Measurements from ENCODE around the gene SH3RF3.
A peak's percentile ranks its signal among the peaks of the same experiment; 100 is the strongest.

SH3RF3 gene

GRCh38 chr2:109203246-109204011 lies 74.4 kb downstream of the SH3RF3 start:
- DNase-seq (ENCODE audit: low spot score), result no peak

- DNase-seq (ENCODE audit: low spot score), result no peak
Measured at GRCh38 chr2:109204412-109204811, 75.4 kb downstream of the SH3RF3 start.

DNA sequence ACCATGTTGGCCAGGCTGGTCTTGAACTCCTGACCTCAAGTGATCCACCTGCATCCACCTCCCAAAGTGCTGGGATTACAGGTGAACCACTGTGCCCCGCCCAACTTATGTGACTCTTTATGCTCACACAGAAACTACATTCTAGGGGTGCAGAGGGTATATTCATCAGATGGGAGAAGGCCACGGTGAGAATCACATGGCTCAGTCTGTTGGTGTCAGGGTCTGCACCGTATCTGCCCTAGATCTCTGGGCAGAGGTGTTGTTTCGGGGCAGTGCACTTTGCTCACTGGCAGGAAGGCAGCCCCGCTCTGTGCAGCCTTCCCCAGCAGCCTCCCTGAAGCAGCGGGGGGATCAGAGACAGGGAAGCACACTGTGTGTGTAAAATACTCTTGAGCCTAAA lies 76.4 kb downstream of the SH3RF3 start:
- DNase-seq (ENCODE audit: low spot score), result no peak

DNA sequence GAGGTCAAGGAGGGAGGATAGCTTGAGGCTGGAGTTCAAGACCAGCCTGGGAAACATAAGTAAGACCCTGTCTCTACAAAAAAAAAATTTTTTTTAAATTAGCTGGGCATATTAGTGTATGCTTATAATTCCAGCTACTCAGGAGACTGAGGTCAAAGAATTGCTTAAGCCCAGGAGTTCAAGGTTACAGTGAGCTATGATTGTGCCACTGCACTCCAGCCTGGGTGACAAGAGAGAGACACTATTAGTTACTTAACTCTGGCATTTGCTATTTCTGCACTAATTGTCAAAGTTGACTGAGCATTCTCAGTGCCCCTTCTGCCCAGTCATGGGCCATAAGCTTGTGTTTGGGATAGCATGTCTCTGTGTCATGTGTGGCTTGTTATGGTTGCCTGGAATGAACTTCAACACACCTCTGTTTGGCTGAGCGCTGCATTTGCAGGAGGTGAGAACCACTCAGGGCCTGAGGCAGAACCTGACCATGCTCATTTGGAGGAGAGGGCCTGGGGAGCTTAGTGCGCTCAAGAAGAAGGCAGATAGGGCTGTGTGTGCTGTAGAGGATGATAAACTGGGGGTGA lies 77.7 kb downstream of the SH3RF3 start:
- DNase-seq (ENCODE audit: low spot score), result no peak

- DNase-seq (ENCODE audit: low spot score), result no peak
Measured at GRCh38 chr2:109207176-109207575, 78.2 kb downstream of the SH3RF3 start.

- no peak for DNase-seq (ENCODE audit: low spot score)
Measured at GRCh38 chr2:109208071-109208950, 79.3 kb downstream of the SH3RF3 start.

DNA sequence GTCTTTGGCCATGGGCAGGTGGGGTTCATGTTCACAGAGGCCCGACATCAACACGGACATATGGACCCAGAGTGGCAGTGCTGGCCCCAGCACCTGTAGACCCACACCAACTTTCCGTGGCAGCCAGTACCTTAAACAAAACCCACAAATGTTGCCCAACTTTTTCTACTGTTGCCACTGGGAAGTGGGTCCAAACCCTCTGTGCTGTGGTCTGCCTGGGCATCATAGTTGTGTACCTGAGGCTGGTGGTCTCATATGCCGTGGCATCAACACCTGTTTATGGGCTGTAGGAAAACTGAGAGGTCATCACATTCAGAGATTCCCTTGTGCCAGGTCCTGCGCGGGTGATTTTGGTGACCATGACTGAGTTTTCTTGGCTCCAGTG lies 79.9 kb downstream of the SH3RF3 start:
- no peak for DNase-seq (ENCODE audit: low spot score)

DNA sequence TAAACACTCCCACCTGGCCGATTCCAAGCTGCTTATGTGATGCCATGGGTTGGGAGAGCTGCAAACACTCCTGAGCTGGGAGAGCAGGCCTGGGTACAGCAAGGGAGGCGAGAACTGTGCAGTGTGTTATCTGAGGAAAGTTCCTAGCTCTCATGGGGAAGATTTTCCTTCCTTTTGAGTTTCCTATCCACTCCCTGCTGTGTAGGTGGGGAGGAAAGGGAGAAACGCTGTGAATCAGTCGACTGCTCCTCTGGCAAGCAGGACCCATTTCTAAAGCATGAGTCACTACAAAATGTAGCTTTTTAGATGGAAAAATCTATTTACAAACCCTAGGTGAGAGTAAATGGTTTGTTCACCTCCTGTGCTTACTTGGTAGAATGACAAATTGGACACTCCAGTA lies 80.4 kb downstream of the SH3RF3 start:
- DNase-seq (ENCODE audit: low spot score), result no peak

DNA sequence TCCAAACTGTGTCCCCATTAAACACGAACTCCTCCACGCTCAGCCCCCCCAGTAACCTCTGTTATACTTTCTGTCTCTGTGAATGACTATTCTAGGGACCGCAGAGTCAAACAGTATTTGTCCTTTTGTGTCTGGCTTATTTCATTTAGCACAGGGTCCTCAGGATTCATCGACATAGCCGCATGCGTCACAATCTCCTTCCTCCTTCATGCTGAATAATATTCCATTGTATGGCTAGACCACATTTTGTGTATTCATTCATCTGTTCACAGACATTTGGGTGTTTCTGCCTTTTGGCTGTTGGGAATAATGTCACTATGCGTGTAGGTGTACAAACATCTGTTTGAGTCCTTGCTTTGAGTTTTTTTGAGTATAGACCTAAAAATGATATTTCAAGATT lies 80.9 kb downstream of the SH3RF3 start:
- DNase-seq (ENCODE audit: low spot score), result no peak

GRCh38 chr2:109210431-109211200 lies 81.6 kb downstream of the SH3RF3 start:
- DNase-seq (ENCODE audit: low spot score), result no peak

- no peak for DNase-seq (ENCODE audit: low spot score)
Measured at GRCh38 chr2:109211315-109211714, 82.3 kb downstream of the SH3RF3 start.

DNA sequence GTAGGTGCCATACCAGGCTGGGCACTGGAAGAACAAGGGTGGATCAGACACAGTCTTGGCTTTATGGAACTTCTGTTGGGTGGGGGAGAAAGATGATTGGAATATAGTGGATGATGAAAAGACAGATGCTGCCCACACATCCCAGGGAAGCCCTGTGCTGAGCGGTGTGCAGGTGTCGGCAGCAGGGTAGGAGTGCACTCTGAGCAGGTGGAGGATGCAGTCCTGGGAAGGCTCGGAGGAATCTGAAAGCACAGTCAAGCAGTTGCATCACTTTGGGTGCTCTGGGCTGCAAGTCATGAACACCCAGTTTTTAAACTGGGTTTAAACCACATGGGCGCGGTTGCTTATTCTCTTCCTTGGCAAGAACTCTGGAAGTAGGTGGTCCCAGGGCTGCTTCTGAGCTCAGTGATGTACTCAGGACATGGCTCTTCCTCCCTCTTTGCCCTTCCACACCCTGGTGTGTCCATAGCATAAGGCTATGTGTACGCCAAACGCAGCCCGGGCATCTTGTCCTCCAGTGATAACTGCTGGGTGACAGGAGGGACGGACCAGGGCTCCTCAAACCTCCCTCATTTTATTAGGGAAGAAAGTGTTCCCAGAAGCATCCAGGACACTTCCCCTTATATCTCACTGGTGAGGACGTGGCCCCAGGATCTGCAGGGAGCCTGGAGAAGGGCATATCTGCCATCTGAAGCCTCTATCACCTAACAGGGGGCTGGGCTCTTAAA lies 84.0 kb downstream of the SH3RF3 start:
- DNase-seq (ENCODE audit: low spot score), result no peak

DNA sequence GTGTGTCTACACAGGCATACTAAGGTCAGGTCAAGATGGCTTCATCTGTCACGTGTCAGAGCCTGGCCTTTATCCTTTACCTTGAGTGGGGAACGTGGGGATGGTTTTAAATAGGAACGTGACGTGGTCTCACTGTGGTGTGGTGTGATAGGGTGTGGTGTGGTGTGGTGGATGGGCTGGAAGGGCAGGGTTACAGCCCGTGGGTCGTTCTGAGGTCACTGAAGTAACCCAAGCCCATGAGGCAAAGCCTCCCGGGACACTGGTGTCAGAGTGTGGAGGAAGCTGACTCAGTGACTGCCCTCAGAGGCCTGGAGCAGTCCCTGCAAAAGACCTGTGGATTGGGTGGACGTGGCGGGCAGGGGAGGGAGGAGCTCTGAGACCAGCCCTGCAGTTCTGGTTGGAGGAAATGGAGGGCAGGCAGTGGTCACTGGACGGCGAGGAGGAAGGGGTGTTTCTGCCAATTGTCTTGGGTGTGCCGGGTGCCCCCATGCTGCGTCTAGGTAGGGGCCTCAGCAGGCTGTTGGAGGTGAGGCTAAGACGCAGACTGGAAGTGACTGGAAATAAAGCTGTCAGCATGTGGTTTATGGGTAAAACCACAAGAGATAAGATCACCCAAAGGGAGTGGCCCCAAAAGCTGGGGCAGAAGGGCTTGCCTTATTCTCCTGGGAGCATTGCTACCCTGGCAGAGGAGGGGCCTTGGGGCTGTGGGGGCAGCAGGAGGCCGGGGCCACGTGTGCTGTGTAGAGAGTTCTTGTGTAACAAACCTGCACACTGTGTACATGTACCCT lies 84.8 kb downstream of the SH3RF3 start:
- peak; percentile 65 for DNase-seq (ENCODE audit: low spot score)

DNA sequence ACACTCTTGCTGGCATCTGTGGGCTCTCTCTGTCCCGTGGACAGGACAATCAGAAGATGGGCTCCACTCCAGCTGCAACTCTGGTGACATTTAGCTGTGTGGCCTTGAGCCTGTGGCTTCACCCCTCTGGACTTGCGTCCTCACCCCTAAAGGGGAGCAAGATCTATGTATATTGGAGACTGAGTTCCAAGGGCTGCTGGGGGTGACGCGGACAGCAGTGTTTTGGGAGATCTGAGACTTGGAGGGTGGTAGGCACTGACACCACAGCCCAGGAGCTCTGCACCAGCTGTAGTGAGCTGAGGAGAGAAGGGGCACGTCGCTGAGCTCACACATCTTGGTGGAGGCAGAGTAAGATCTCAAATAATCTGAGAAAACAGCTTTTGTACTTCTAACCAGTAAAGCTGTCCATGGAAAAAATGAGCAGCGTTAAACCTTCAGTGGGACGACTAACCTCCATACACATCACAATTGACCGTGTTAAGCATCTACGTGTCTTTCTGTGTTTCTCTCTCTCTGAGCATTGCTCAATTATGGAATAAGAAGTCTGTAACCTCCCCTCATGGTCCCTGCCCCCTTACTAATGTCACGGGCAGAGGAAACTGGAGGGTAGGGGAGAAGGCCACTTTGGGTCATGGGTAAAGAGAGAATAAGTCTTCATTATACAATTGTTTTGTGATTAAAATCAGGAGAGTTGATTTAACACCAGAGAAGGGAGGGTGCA lies 85.8 kb downstream of the SH3RF3 start:
- no peak for DNase-seq (ENCODE audit: low spot score)

DNA sequence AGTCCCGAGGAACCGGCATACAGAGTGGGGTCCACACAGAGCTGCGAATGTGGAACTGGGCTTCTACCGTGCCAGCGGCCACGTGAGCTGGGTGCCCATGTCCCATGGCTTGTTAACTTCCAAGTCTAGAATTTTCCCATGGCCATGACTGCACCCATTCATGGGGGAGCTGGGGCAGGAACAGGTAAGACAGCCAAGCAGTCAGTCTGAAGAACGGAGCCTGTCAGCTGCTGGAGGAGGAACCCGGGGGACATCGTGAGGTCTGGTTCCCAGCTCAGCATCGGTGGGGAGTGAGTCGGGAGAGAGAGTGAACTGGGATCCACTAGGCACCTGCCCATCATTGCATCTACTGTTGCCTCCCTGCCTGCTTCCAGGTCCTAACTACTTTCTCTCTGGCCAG lies 86.9 kb downstream of the SH3RF3 start:
- DNase-seq (ENCODE audit: low spot score), result no peak

GRCh38 chr2:109216332-109216731 lies 87.3 kb downstream of the SH3RF3 start:
- DNase-seq (ENCODE audit: low spot score), result no peak

GRCh38 chr2:109217362-109218086 lies 88.5 kb downstream of the SH3RF3 start:
- DNase-seq (ENCODE audit: low spot score), result peak; percentile 5

DNA sequence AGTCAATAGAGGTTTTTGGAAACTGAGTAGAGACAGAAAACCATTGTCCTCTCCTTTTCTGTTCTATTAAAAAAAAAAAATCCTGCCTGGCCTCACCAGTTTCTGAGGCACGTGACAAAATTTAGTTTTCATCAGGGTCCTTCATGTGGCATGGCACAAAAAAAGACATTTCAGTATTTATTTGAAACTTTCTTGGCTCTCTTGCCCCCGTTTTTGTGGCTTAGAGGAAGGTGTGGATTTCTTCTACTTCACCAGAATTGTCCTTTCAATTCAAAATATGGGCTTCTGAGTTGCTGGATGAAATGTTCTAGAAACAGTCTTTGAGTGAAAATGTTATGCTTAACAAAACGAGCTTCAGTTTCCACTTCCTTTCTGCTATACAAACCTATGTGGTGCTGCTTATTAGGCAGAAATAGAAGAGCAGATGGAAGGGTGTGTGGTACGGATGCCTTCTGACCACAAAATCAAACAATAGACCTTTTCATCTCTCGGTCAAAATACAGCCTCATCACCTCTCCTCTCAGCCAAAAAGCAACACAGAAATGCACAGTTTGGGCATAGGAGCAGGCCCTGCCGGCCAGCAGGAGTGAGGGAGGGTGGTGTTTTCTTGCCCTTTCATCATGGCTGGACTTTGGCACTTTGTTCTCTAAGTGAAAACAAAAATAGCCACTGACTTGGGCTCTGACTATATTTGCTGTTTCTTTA lies 89.2 kb downstream of the SH3RF3 start:
- no peak for DNase-seq (ENCODE audit: low spot score)

- DNase-seq (ENCODE audit: low spot score), result no peak
Measured at GRCh38 chr2:109218792-109219126, 89.8 kb downstream of the SH3RF3 start.
